ENCODE results near the gene ZNF584.
A peak's percentile ranks its signal among the peaks of the same experiment; 100 is the strongest.

The ZNF584 gene

GRCh38 chr19:58466089-58466759, 57.8 kb downstream of the ZNF584 start:
- no peak for DNase-seq
- TF ChIP-seq CTCF (IDR thresholded peaks at IDR 0.05; ENCODE audit: low read depth, low read length, missing control alignments) = no peak
- Histone ChIP-seq H3K4me3 (ENCODE audit: low read depth, low read length) (peak overlapping the region; percentile 75), H3K36me3 (replicated peaks) (peaks cover 3% of the 10 kb centered on the region), H3K27ac (no peak overlapping the region), H3K27me3 (replicated peaks) (no peaks in the 10 kb centered on the region)
- in situ Hi-C loops (cut with HindIII; ENCODE audit: low pct_ligation_motif_present, low sequenced_read_pairs) = no loop called here

GRCh38 chr19:58466760-58467589, 58.5 kb downstream of the ZNF584 start, which contains the start of gene ZNF324:
ZNF324 (plus strand) TSS chr19:58467080; CDS start chr19:58469186, 2,106 bp downstream.
- peaks cover 8% of the 10 kb centered on the region for H3K36me3 ChIP-seq (replicated peaks)
- in situ Hi-C loops (cut with HindIII; ENCODE audit: low pct_ligation_motif_present, low sequenced_read_pairs) = no loop called here
- H3K27ac ChIP-seq = peak within 1 kb of the TSS; percentile 11
- TF ChIP-seq CTCF (IDR thresholded peaks at IDR 0.05; ENCODE audit: low read depth, low read length, missing control alignments) = no peak
- peak; percentile 93 for DNase-seq
- peak within 1 kb of the TSS; percentile 75 for H3K4me3 ChIP-seq (ENCODE audit: low read depth, low read length)
- no peaks in the 10 kb centered on the region for H3K27me3 ChIP-seq (replicated peaks)

All from brain microvascular endothelial cell (primary cell).